Smooth muscle cell (in vitro differentiated cells): ENCODE measurements around the gene DDOST. TPM values are rescaled to one million over a fixed set of nuclear protein-coding genes. Genes with fewer than 3 reads are reported as not detected.

Experiments used
- DNase-seq: peaks from one replicate; lab custom pipeline; 2025; ENCODE audit not compliant: unreplicated experiment; lab: John Stamatoyannopoulos, UW
- H2AFZ ChIP-seq: fragments of 200-600 bp; sonication (generic); 2 replicates; pipeline ENCODE4 v1.6.0; 2016; ENCODE audit warnings: antibody characterized with exemption, low read depth, mild to moderate bottlenecking
- H3F3A ChIP-seq: fragments of 200-600 bp; sonication (generic); 2 replicates; pipeline ENCODE4 v1.6.0; 2017; ENCODE audit warnings: antibody characterized with exemption, low read depth
- H3K27ac ChIP-seq: fragments of 200-600 bp; sonication (generic); 2 replicates; pipeline ENCODE4 v1.5.1; 2016; ENCODE audit warnings: low read depth, mild to moderate bottlenecking
- H3K27me3 ChIP-seq: fragments of 200-600 bp; sonication (generic); 2 replicates; pipeline ENCODE4 v1.6.1; 2016; ENCODE audit warnings: low read depth, mild to moderate bottlenecking
- H3K36me3 ChIP-seq: fragments of 200-600 bp; sonication (generic); 2 replicates; pipeline ENCODE4 v1.5.1; 2016; ENCODE audit warnings: low read depth
- H3K4me1 ChIP-seq: fragments of 200-600 bp; sonication (generic); 2 replicates; pipeline ENCODE4 v1.5.1; 2016; ENCODE audit warnings: low read depth
- H3K4me2 ChIP-seq: fragments of 200-600 bp; sonication (generic); 2 replicates; pipeline ENCODE4 v1.6.0; 2016; ENCODE audit warnings: mild to moderate bottlenecking
- H3K4me3 ChIP-seq: fragments of 200-600 bp; sonication (generic); 2 replicates; pipeline ENCODE4 v1.5.1; 2016; ENCODE audit warnings: mild to moderate bottlenecking
- H3K79me2 ChIP-seq: fragments of 200-600 bp; sonication (generic); 2 replicates; pipeline ENCODE4 v1.6.0; 2016; ENCODE audit warnings: low read depth, mild to moderate bottlenecking
- H3K9ac ChIP-seq: fragments of 200-600 bp; sonication (generic); 2 replicates; pipeline ENCODE4 v1.6.0; 2016; ENCODE audit warnings: low read depth
- H3K9me3 ChIP-seq: fragments of 200-600 bp; sonication (generic); replicated peaks from 2 replicates; pipeline ENCODE4 v1.5.1; 2016; ENCODE audit warnings: low read depth
- H4K20me1 ChIP-seq: fragments of 200-600 bp; sonication (generic); 2 replicates; pipeline ENCODE4 v1.6.0; 2016; ENCODE audit warnings: low read depth
- CTCF ChIP-seq: fragments of 200-600 bp; sonication (generic); IDR thresholded peaks from 2 replicates; pipeline ENCODE4 v1.5.1; 2017; ENCODE audit warnings: borderline replicate concordance, mild to moderate bottlenecking, antibody characterized with exemption; ENCODE audit not compliant: insufficient read depth, poor library complexity, severe bottlenecking
- WGBS: methylation state at CpG from one replicate; pipeline ENCODE4 v1.1.7; 2016; ENCODE audit warnings: low lambda C conversion rate; 5-methylcytosine and 5-hydroxymethylcytosine counted together
- polyA plus RNA-seq: library from polyadenylated mRNA; unstranded; fragments of >200 nt; fragmentation: Nextera tagmentation; extraction: Ambion mirVana; gene quantifications from 2 replicates; pipeline ENCODE4 v1.2.1, GENCODE V29; 2016
- total RNA-seq: library from RNA; depleted of rRNA; stranded (reverse); fragments of >200 nt; gene quantifications from 2 replicates; pipeline ENCODE4 v1.2.3, GENCODE V29; 2014

DDOST gene
- total and polyA plus RNA-seq, 2 experiments from 2014 or later = 267 to 439 TPM

GRCh38 chr1:20684651-20685050 lies 23.5 kb upstream of the DDOST start:
- WGBS = 95% methylated on average over 14 of the region's 14 CpGs
- no peak for DNase-seq
- Histone ChIP-seq H3K27ac (no peak overlapping the region), H3K4me1 (no peaks in the 10 kb centered on the region), H3K79me2 (no peaks in the 10 kb centered on the region), H3F3A (no peaks in the 10 kb centered on the region), H4K20me1 (no peaks in the 10 kb centered on the region), H3K36me3 (no peaks in the 10 kb centered on the region), H3K9me3 (no peaks in the 10 kb centered on the region), H3K9ac (no peak overlapping the region), H3K27me3 (no peaks in the 10 kb centered on the region), H2AFZ (no peak overlapping the region), H3K4me3 (no peak overlapping the region), H3K4me2 (no peak overlapping the region)
- no peak for TF ChIP-seq CTCF

- TF ChIP-seq CTCF = no peak
- 91% methylated on average over 13 of the region's 13 CpGs for WGBS
These were observed 23.0 kb upstream of the DDOST start for GRCh38 chr1:20684050-20684620.

GRCh38 chr1:20683614-20684013 lies 22.4 kb upstream of the DDOST start:
- Histone ChIP-seq H3K79me2 (no peaks in the 10 kb centered on the region), H2AFZ (no peak overlapping the region), H3K9me3 (no peaks in the 10 kb centered on the region), H3K27me3 (no peaks in the 10 kb centered on the region), H3K27ac (no peak overlapping the region), H3K4me2 (no peak overlapping the region), H3K36me3 (no peaks in the 10 kb centered on the region), H4K20me1 (no peaks in the 10 kb centered on the region), H3F3A (no peaks in the 10 kb centered on the region), H3K4me3 (no peak overlapping the region), H3K4me1 (no peaks in the 10 kb centered on the region), H3K9ac (no peak overlapping the region)
- 95% methylated on average over 10 of the region's 10 CpGs for WGBS
- no peak for TF ChIP-seq CTCF
- no peak for DNase-seq

More at GRCh38 chr1:20684050-20684620, 23.0 kb upstream of the DDOST start:
- DNase-seq = no peak
- Histone ChIP-seq H3K4me3 (no peak overlapping the region), H3K79me2 (no peaks in the 10 kb centered on the region), H2AFZ (no peak overlapping the region), H3K36me3 (no peaks in the 10 kb centered on the region), H3K9ac (no peak overlapping the region), H3K4me2 (no peak overlapping the region), H3K27me3 (no peaks in the 10 kb centered on the region), H3K4me1 (no peaks in the 10 kb centered on the region), H3F3A (no peaks in the 10 kb centered on the region), H3K9me3 (no peaks in the 10 kb centered on the region), H3K27ac (no peak overlapping the region), H4K20me1 (no peaks in the 10 kb centered on the region)

GRCh38 chr1:20682571-20683236 lies 21.5 kb upstream of the DDOST start:
- H4K20me1 ChIP-seq = no peaks in the 10 kb centered on the region
- H3K4me2 ChIP-seq = no peak overlapping the region
- no peaks in the 10 kb centered on the region for H3F3A ChIP-seq
- no peak for DNase-seq
- no peaks in the 10 kb centered on the region for H3K9me3 ChIP-seq
- H3K27me3 ChIP-seq = no peaks in the 10 kb centered on the region
- no peaks in the 10 kb centered on the region for H3K79me2 ChIP-seq
- H3K27ac ChIP-seq = no peak overlapping the region
- no peak overlapping the region for H3K9ac ChIP-seq
- H3K4me3 ChIP-seq = no peak overlapping the region
- WGBS = 93% methylated on average over 24 of the region's 24 CpGs
- TF ChIP-seq CTCF = no peak
- H3K36me3 ChIP-seq = no peaks in the 10 kb centered on the region
- no peak overlapping the region for H2AFZ ChIP-seq
- H3K4me1 ChIP-seq = no peaks in the 10 kb centered on the region
